T-helper 2 cell treated with Interferon-gamma antibody and Interleukin-4, amounts not matched to agents 5 μg/mL and 100 μg/mL, for 36 hours (primary cell): ENCODE measurements around the gene SUV39H2.
A peak's percentile ranks its signal among the peaks of the same experiment; 100 is the strongest.
"Not testable (repeated sequence)": the region's sequence is repeated elsewhere in the genome, so short reads cannot be mapped to it uniquely, and the experiment has no call there.

Source experiments
- DNase-seq: peaks from one replicate; pipeline ENCODE4 v3.0.0; 2021; ENCODE audit warnings: low spot score
- H3K27ac Mint-ChIP-seq: one replicate; pipeline ENCODE4 v1.8.0; 2021; ENCODE audit warnings: mild to moderate bottlenecking, mixed read lengths
- H3K27me3 Mint-ChIP-seq: one replicate; pipeline ENCODE4 v1.8.0; 2021; ENCODE audit warnings: low read depth, mixed read lengths
- H3K36me3 Mint-ChIP-seq: one replicate; pipeline ENCODE4 v1.8.0; 2021; ENCODE audit warnings: low read depth, mixed read lengths
- H3K4me1 Mint-ChIP-seq: one replicate; pipeline ENCODE4 v1.8.0; 2021; ENCODE audit warnings: low read depth, mixed read lengths
- H3K4me3 Mint-ChIP-seq: one replicate; pipeline ENCODE4 v1.8.0; 2022; ENCODE audit warnings: mild to moderate bottlenecking, moderate library complexity, mixed read lengths
- H3K9me3 Mint-ChIP-seq: one replicate; pipeline ENCODE4 v1.8.0; 2021; ENCODE audit warnings: mixed read lengths

Gene SUV39H2

DNA sequence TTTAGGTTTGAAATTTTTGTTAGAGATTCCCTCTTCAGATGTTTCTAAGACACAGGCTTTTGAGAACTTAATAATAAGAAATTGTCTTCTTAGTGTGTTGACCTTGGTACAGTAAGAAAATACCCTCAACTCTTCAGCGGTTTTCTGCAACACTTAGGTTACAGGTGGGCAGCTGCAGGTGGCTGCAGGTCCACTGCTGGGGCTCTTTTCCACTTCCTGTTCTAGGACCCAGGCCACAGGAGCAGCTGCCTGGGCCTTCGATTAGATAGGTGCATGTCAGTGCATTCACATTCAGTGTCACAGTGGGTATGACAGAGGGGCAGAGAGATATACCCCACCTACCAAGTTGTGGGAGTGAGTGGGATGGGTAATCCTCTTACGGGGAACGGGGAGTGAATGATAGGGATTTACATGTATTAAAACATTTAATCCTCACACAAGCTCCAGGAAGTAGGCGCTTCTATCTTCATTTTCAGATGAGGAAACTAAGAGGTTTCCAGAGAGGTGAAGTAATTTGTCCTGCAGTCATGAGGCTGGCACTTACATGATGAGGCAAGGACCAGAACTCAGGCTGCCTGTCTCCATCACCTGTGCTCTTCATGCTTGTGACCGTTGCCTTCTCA is 20.2 kb upstream of the SUV39H2 start:
- Mint-ChIP-seq H3K36me3 (peaks cover 31% of the 10 kb centered on the region), H3K27me3 (no peaks in the 10 kb centered on the region)

DNA sequence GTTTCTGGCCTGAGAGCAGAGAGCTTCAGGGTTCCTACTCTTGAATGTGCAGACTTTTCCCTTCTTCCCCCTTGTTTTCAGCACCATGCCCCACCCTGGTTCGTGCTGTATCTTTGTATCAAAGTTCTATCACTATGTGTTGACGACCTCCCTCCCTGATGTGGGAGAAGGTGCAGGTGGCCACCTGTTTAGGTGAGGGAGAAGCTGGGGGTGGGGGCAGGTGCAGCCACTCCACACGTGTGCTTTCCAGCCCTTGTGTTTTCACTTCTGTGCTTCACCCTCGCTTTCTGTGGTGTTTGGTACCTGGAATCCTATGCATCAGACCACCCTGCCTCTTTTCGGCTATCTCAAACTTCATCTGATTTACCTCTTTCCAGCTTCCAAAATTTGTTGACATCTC is 19.6 kb upstream of the SUV39H2 start:
- no peaks in the 10 kb centered on the region for H3K27me3 Mint-ChIP-seq
- H3K36me3 Mint-ChIP-seq = peaks cover 32% of the 10 kb centered on the region
- H3K27ac Mint-ChIP-seq = no peak overlapping the region
- no peaks in the 10 kb centered on the region for H3K4me1 Mint-ChIP-seq
- DNase-seq = no peak
- H3K9me3 Mint-ChIP-seq = no peaks in the 10 kb centered on the region
- no peak overlapping the region for H3K4me3 Mint-ChIP-seq

More for the DNA sequence above, 20.2 kb upstream of the SUV39H2 start:
- H3K4me3 Mint-ChIP-seq = no peak overlapping the region
- H3K9me3 Mint-ChIP-seq = no peaks in the 10 kb centered on the region
- no peaks in the 10 kb centered on the region for H3K4me1 Mint-ChIP-seq
- no peak for DNase-seq
- no peak overlapping the region for H3K27ac Mint-ChIP-seq

DNA sequence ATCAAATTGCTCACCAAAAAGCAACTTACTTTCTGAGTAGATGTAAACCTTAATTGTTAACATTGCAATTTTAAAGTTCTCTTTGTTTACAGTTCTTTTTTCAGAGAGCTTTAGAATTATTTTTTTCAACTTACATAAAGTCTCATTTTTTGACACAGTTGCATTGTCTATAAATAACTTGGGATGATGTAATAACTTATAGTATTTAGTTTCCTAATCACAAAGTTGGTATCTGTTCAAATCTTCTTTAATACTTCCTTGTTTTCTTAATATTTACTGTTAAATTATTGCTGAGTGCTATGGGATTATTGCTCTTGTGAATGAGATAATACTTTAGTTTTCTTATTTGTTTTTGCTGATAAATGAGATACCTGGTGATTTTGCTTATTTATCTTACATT is 18.9 kb upstream of the SUV39H2 start:
- no peak for DNase-seq
- no peaks in the 10 kb centered on the region for H3K4me1 Mint-ChIP-seq
- no peaks in the 10 kb centered on the region for H3K9me3 Mint-ChIP-seq
- H3K36me3 Mint-ChIP-seq = peaks cover 30% of the 10 kb centered on the region
- H3K27ac Mint-ChIP-seq = no peak overlapping the region
- H3K4me3 Mint-ChIP-seq = no peak overlapping the region
- no peaks in the 10 kb centered on the region for H3K27me3 Mint-ChIP-seq

DNA sequence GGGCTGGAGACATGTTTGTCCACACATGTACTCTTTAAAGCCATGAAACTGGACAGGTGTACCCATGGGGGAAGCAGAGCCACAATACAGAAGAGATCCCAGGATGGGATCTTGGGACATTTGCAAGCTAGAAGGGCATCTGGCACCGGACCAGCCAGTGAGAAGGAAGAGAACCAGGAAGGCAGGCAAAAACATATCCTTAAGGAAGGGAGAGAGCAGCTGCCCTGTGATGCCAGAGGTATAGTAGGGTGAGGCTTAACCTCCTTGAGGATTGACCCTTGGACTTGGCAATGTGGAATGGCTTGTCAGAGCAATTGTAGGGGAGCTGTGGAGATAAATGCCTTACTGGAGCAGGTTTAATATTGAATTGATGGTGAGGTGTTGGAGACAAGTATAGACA is 17.9 kb upstream of the SUV39H2 start:
- no peak overlapping the region for H3K4me3 Mint-ChIP-seq
- no peaks in the 10 kb centered on the region for H3K4me1 Mint-ChIP-seq
- H3K9me3 Mint-ChIP-seq = no peaks in the 10 kb centered on the region
- no peaks in the 10 kb centered on the region for H3K27me3 Mint-ChIP-seq
- H3K27ac Mint-ChIP-seq = peak overlapping the region; percentile 7
- no peak for DNase-seq
- H3K36me3 Mint-ChIP-seq = peaks cover 35% of the 10 kb centered on the region

DNA sequence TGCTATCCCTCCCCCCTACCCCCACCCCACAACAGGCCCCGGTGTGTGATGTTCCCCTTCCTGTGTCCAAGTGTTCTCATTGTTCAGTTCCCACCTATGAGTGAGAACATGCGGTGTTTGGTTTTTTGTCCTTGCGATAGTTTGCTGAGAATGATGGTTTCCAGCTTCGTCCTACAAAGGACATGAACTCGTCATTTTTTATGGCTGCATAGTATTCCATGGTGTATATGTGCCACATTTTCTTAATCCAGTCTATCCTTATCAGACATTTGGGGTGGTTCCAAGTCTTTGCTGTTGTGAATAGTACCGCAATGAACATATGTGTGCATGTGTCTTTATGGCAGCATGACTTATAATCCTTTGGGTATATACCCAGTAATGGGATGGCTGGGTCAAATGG is 14.2 kb upstream of the SUV39H2 start:
- H3K9me3 Mint-ChIP-seq, DNase-seq, H3K27ac Mint-ChIP-seq, H3K4me3 Mint-ChIP-seq, H3K4me1 Mint-ChIP-seq, H3K27me3 Mint-ChIP-seq: not testable (repeated sequence)
- peaks cover 46% of the 10 kb centered on the region for H3K36me3 Mint-ChIP-seq

DNA sequence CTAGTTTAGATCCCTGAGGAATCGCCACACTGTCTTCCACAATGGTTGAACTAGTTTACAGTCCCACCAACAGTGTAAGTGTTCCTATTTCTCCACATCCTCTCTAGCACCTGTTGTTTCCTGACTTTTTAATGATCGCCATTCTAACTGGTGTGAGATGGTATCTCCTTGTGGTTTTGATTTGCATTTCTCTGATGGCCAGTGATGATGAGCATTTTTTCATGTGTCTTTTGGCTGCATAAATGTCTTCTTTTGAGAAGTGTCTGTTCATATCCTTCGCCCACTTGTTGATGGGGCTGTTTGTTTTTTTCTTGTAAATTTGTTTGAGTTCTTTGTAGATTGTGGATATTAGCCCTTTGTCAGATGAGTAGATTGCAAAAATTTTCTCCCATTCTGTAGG is 13.8 kb upstream of the SUV39H2 start:
- H3K4me3 Mint-ChIP-seq, H3K27ac Mint-ChIP-seq, H3K4me1 Mint-ChIP-seq, H3K27me3 Mint-ChIP-seq, H3K9me3 Mint-ChIP-seq, DNase-seq: not testable (repeated sequence)
- H3K36me3 Mint-ChIP-seq = peaks cover 49% of the 10 kb centered on the region

DNA sequence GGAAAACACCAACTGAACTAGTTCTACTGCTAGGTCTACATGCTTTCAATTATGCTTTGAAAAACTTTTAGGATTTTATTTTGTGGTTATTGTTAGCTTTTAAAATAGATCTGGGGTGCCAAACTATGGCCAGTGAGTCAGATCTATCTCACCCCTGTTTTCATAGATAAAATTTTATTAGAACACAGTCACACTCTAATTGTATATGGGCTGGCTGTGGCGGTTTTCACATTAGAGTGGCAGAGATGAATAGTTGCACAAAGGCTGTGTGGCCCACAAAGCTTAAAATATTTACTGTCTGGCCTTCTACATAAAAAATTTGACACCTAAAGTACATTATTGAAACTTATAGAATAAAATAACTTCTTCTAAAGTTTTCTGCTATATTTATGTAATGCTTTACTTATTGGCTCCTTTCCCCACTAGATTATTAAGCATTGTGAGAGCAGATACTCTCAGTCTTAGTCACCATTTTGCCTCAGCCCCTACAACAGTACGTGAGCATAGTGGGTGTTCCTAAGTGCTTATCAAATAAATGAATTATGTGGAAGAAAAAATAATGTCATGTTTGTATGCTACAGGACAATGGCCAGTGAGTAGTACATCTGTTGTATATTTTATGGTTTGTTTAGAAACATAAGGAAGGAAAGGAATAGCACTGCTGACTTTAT is 5.4 kb upstream of the SUV39H2 start:
- Mint-ChIP-seq H3K9me3 (no peaks in the 10 kb centered on the region), H3K27ac (no peak overlapping the region), H3K4me1 (peaks cover 17% of the 10 kb centered on the region), H3K4me3 (no peak overlapping the region), H3K36me3 (peaks cover 19% of the 10 kb centered on the region), H3K27me3 (no peaks in the 10 kb centered on the region)
- no peak for DNase-seq

DNA sequence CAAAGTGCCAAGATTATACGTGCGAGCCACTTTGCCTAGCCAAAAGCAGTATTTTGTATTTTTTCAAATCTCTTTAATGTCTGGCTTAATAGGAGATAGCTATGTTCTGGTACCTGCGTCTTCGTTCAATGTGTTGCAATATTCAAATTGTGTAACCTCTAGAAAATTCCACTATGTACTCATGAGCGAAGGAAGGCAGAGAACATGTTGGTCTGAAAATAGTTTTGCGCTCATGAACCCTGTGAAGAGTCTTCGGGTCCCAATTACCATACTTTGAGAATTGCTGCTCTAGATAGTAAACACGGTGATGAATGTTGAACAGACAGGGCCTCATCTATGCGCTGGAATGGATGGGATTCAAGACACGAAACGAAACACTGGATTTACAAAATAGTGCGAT is 2.7 kb upstream of the SUV39H2 start:
- Mint-ChIP-seq H3K27me3 (no peaks in the 10 kb centered on the region), H3K9me3 (no peaks in the 10 kb centered on the region), H3K36me3 (peaks cover 4% of the 10 kb centered on the region), H3K4me1 (peaks cover 28% of the 10 kb centered on the region), H3K4me3 (no peak overlapping the region), H3K27ac (no peak overlapping the region)
- DNase-seq = no peak

DNA sequence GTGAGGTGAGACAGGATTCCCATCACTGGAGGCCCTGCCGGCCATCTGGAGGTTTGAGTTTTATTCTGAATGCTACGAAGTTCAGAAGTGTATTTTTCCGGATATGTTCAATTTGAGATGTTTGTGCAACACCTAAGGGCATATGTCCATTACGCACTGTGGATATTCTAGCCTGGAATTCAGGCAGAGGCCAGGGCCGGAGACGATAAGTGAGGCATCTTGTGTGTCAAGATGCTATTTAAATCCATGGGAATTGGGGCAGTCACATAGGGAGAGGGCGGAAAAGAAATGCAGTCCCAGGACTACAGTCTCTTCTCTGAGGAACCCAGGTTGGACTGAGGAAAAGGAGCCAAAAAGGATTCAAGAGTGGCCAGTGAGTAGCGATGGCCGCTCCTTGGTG is 1.9 kb upstream of the SUV39H2 start:
- peaks cover 4% of the 10 kb centered on the region for H3K36me3 Mint-ChIP-seq
- peak overlapping the region; percentile 55 for H3K27ac Mint-ChIP-seq
- peak overlapping the region; percentile 97 for H3K4me3 Mint-ChIP-seq
- no peaks in the 10 kb centered on the region for H3K27me3 Mint-ChIP-seq
- peaks cover 34% of the 10 kb centered on the region for H3K4me1 Mint-ChIP-seq
- H3K9me3 Mint-ChIP-seq = no peaks in the 10 kb centered on the region
- no peak for DNase-seq

DNA sequence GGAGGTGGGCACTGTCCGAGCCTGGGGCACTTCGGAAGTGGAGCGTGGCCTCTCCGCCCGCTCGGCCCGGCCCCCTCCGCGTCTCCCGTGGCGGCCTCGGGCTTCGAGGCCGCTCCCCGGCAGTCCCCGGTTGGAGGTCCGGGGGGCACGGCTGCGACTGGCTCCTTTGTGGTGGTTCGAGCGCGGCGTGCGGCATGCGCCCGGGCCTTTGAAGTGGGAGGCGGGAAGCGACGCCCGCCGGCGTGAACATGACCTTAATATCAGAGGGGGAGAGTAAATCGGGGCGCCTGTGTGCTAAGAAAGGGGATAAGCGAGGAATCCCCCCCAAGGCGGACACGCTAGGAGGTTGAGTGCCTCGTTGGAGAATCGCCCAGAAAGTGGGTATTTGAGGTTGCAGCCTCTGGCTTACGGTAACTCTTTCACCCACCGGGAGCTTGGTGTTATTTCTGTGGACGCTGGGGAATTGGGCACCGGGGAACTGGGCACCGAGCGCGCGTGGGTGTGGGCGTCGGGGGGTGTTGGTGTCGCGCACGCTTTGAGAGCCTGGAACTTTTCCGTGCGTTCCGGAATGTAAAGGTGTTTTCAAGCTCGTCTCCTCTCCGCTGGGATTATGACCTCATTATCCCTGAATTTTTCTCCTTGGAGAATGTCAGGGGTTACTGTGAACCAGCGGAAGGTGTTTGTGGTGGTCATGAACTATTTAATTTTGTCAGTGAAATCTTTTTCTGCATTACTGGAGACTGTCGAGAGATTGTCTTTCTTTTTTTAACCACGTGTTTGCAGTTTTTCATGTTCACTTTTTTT is 660 bp downstream of the SUV39H2 start:
- DNase-seq = peak; percentile 27
- peaks cover 14% of the 10 kb centered on the region for H3K36me3 Mint-ChIP-seq
- H3K9me3 Mint-ChIP-seq = no peaks in the 10 kb centered on the region
- peaks cover 40% of the 10 kb centered on the region for H3K4me1 Mint-ChIP-seq
- peak overlapping the region; percentile 90 for H3K4me3 Mint-ChIP-seq
- H3K27me3 Mint-ChIP-seq = no peaks in the 10 kb centered on the region
- peak overlapping the region; percentile 88 for H3K27ac Mint-ChIP-seq

DNA sequence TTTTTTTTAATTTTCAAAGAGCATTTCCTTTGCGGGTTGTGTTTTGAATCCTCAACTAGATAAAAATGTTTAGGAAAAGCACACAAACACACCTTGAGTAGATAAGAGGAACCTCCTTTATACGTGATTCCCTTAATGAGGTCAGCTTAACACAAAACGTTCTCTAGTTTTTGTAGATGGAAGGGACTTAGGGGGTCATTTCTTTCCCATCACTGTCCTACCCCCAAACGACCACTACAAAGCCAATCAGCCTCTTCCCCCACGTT is 1.2 kb downstream of the SUV39H2 start:
- peaks cover 14% of the 10 kb centered on the region for H3K36me3 Mint-ChIP-seq
- peak overlapping the region; percentile 90 for H3K4me3 Mint-ChIP-seq
- DNase-seq = no peak
- no peaks in the 10 kb centered on the region for H3K9me3 Mint-ChIP-seq
- H3K4me1 Mint-ChIP-seq = peaks cover 40% of the 10 kb centered on the region
- no peaks in the 10 kb centered on the region for H3K27me3 Mint-ChIP-seq
- H3K27ac Mint-ChIP-seq = peak overlapping the region; percentile 88

DNA sequence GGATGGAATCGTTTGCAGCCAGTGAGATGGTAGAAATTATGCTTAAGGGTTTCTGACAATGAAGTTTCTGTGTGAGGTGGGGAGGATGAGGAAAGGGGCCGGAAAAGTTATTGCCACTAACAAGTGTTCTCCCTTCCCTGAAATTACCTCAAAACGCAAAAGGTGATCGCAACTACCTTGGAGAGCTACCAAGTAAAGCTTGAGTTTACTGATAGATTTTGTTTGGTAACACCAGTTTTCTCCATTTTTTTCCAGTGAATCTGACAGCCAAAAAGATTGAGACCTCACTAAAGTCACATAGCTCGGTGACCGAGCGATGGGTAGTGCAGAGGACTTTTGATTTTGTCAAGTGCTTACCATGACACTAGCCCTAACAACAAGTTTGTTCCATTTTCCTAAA is 1.6 kb downstream of the SUV39H2 start:
- H3K27ac Mint-ChIP-seq = peak overlapping the region; percentile 88
- H3K36me3 Mint-ChIP-seq = peaks cover 14% of the 10 kb centered on the region
- H3K27me3 Mint-ChIP-seq = no peaks in the 10 kb centered on the region

DNA sequence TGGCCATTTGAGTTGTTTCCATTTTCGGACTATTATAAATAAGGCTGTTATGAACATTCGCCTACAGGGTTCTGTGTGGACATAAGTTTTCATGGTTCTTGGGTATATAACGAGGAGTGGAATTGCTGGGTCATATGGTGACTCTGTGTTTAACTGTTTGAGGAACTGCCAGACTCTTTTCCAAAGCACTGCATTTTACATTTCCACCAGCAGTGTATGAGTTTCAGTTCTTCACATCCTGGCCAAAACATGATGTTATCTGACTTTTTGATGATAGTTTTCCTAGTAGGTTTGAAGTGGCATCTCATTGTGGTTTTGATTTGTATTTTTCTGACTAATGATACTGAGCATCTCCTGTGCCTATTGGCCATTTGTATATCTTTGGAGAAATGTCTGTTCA is 5.4 kb downstream of the SUV39H2 start:
- DNase-seq = peak; percentile 9
- Mint-ChIP-seq H3K27ac (no peak overlapping the region), H3K4me1 (peaks cover 26% of the 10 kb centered on the region), H3K4me3 (no peak overlapping the region), H3K27me3 (no peaks in the 10 kb centered on the region), H3K9me3 (no peaks in the 10 kb centered on the region), H3K36me3 (peaks cover 11% of the 10 kb centered on the region)

More for the DNA sequence above, 1.6 kb downstream of the SUV39H2 start:
- Mint-ChIP-seq H3K4me1 (peaks cover 40% of the 10 kb centered on the region), H3K9me3 (no peaks in the 10 kb centered on the region), H3K4me3 (peak overlapping the region; percentile 90)
- no peak for DNase-seq

DNA sequence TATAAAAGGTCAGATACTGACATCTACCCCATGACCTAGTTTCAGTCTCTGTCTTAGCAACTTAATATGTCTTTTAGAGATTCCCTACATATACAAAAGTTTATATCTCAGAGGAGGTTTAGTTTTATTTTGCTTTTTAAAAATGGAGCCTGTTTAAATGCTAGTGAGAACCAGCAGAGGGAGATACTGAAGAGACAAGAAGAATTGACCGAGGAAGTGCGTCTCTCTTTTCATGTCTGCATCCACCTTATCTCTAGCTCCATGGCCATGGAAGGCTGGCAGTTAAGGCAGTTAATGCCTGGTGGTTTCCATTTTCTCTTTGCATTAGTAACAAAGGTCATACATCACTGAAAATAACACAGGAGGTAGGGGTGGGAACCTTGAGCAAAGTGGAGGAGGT is 10.7 kb downstream of the SUV39H2 start:
- Mint-ChIP-seq H3K4me3 (no peak overlapping the region), H3K9me3 (no peaks in the 10 kb centered on the region), H3K27ac (no peak overlapping the region), H3K27me3 (no peaks in the 10 kb centered on the region), H3K36me3 (peaks cover 14% of the 10 kb centered on the region), H3K4me1 (peaks cover 9% of the 10 kb centered on the region)
- no peak for DNase-seq
